BLaER1 (cell line): ENCODE results near the gene NSG1.
A peak's percentile ranks its signal among the peaks of the same experiment; 100 is the strongest.

Experiments used
- H3K27ac ChIP-seq: shearing (Covaris generic); formaldehyde crosslinking; 2 replicates; pipeline ENCODE4 v1.8.1; 2022
- H3K27me3 ChIP-seq: shearing (Covaris generic); formaldehyde crosslinking; 2 replicates; pipeline ENCODE4 v1.8.1; 2022
- H3K36me3 ChIP-seq: shearing (Covaris generic); formaldehyde crosslinking; 2 replicates; pipeline ENCODE4 v1.8.1; 2022
- H3K4me1 ChIP-seq: shearing (Covaris generic); formaldehyde crosslinking; 2 replicates; pipeline ENCODE4 v1.8.1; 2022
- H3K4me2 ChIP-seq: shearing (Covaris generic); formaldehyde crosslinking; 2 replicates; pipeline ENCODE4 v1.8.1; 2022
- H3K4me3 ChIP-seq: shearing (Covaris generic); formaldehyde crosslinking; 2 replicates; pipeline ENCODE4 v1.8.1; 2022
- H3K9ac ChIP-seq: shearing (Covaris generic); formaldehyde crosslinking; 2 replicates; pipeline ENCODE4 v1.8.1; 2022
- H3K9me3 ChIP-seq: shearing (Covaris generic); formaldehyde crosslinking; 2 replicates; pipeline ENCODE4 v1.8.1; 2022
- H4K20me1 ChIP-seq: shearing (Covaris generic); formaldehyde crosslinking; 2 replicates; pipeline ENCODE4 v1.8.1; 2022
- Cebpa-rat ChIP-seq: shearing (Covaris generic); IDR thresholded peaks from 2 replicates; pipeline ENCODE4 v1.8.1; 2022

NSG1 gene

GRCh38 chr4:4407299-4408131, 20.6 kb downstream of the NSG1 start:
- Histone ChIP-seq H3K36me3 (no peaks in the 10 kb centered on the region), H3K9ac (no peak overlapping the region), H4K20me1 (0 out of 2 replicates have a peak, but pooled peaks cover 6% of the 10 kb centered on the region), H3K9me3 (no peaks in the 10 kb centered on the region), H3K4me2 (peak overlapping the region; percentile 74), H3K27ac (no peak overlapping the region), H3K4me1 (peaks cover 38% of the 10 kb centered on the region), H3K4me3 (0 out of 2 replicates have a peak overlapping the region, but pooled peaks have one; percentile 15), H3K27me3 (peaks cover 42% of the 10 kb centered on the region)
- no peak for TF ChIP-seq Cebpa-rat

DNA sequence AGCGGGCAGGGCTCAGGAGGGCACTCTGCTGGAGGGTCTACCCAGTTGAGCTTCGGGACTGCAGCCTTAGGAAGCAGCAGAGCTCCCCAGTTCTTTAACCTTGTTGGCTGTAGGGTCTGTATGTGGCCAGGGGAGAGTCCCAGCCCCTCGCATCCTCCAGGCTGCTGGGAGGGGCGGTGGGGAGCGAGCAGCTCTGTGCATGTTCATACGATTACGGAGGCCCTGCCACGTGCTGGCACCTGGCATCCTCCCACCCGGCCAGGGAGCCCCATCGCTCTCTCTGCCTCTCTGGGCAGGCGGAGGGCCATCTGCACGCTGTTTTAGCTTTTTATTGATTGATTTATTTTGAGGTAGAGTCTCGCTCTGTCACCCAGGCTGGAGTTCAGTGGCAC, 21.2 kb downstream of the NSG1 start:
- peaks cover 38% of the 10 kb centered on the region for H3K4me1 ChIP-seq
- peaks cover 42% of the 10 kb centered on the region for H3K27me3 ChIP-seq
- no peaks in the 10 kb centered on the region for H3K9me3 ChIP-seq
- H3K9ac ChIP-seq = no peak overlapping the region
- H4K20me1 ChIP-seq = 0 out of 2 replicates have a peak, but pooled peaks cover 6% of the 10 kb centered on the region
- H3K4me2 ChIP-seq = peak overlapping the region; percentile 74
- H3K27ac ChIP-seq = no peak overlapping the region
- TF ChIP-seq Cebpa-rat = no peak
- no peak overlapping the region for H3K4me3 ChIP-seq
- H3K36me3 ChIP-seq = no peaks in the 10 kb centered on the region

GRCh38 chr4:4408576-4409335, 21.9 kb downstream of the NSG1 start:
- H3K9ac ChIP-seq = no peak overlapping the region
- peaks cover 42% of the 10 kb centered on the region for H3K27me3 ChIP-seq
- no peaks in the 10 kb centered on the region for H3K9me3 ChIP-seq
- H3K4me3 ChIP-seq = no peak overlapping the region
- no peaks in the 10 kb centered on the region for H3K36me3 ChIP-seq
- 0 out of 2 replicates have a peak, but pooled peaks cover 6% of the 10 kb centered on the region for H4K20me1 ChIP-seq
- H3K4me1 ChIP-seq = peaks cover 38% of the 10 kb centered on the region
- peak overlapping the region; percentile 74 for H3K4me2 ChIP-seq
- no peak for TF ChIP-seq Cebpa-rat
- H3K27ac ChIP-seq = no peak overlapping the region

- no peaks in the 10 kb centered on the region for H3K36me3 ChIP-seq
- peaks cover 38% of the 10 kb centered on the region for H3K4me1 ChIP-seq
- no peak overlapping the region for H3K4me2 ChIP-seq
- TF ChIP-seq Cebpa-rat = no peak
- H3K4me3 ChIP-seq = no peak overlapping the region
- no peaks in the 10 kb centered on the region for H3K9me3 ChIP-seq
- 0 out of 2 replicates have a peak, but pooled peaks cover 6% of the 10 kb centered on the region for H4K20me1 ChIP-seq
- H3K9ac ChIP-seq = no peak overlapping the region
- no peak overlapping the region for H3K27ac ChIP-seq
- peaks cover 42% of the 10 kb centered on the region for H3K27me3 ChIP-seq
These were observed 22.7 kb downstream of the NSG1 start for GRCh38 chr4:4409416-4410115.

DNA sequence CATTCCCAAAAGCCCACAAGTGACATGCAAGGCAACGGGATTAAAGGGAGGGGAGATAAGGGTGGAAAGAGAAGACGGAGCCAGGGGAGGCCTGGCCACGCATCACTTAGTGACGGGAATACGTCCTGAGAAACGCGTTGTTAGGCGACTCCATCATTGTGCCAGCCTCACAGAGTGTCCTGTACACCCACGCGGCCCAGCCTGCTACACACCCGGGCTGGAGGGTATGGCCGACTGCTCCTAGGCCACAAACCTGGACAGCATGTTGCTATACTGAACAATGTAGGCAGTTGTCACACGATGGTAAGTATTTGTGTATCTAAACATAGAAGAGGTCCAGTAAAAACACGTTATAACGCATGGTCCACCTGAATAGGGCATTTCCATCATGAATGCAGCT, 23.4 kb downstream of the NSG1 start:
- 0 out of 2 replicates have a peak, but pooled peaks cover 6% of the 10 kb centered on the region for H4K20me1 ChIP-seq
- peaks cover 38% of the 10 kb centered on the region for H3K4me1 ChIP-seq
- peaks cover 1% of the 10 kb centered on the region; the same call in 1 of the 2 replicates for H3K9me3 ChIP-seq
- TF ChIP-seq Cebpa-rat = no peak
- H3K36me3 ChIP-seq = peaks cover 3% of the 10 kb centered on the region
- H3K4me2 ChIP-seq = no peak overlapping the region
- H3K27ac ChIP-seq = no peak overlapping the region
- H3K9ac ChIP-seq = no peak overlapping the region
- H3K27me3 ChIP-seq = peaks cover 37% of the 10 kb centered on the region
- no peak overlapping the region for H3K4me3 ChIP-seq

GRCh38 chr4:4411906-4412305, 25.0 kb downstream of the NSG1 start:
- Histone ChIP-seq H4K20me1 (0 out of 2 replicates have a peak, but pooled peaks cover 6% of the 10 kb centered on the region), H3K9me3 (peaks cover 9% of the 10 kb centered on the region; the same call in 1 of the 2 replicates), H3K9ac (no peak overlapping the region), H3K36me3 (peaks cover 16% of the 10 kb centered on the region), H3K27me3 (peaks cover 21% of the 10 kb centered on the region), H3K4me2 (no peak overlapping the region), H3K4me1 (peaks cover 23% of the 10 kb centered on the region), H3K27ac (no peak overlapping the region), H3K4me3 (no peak overlapping the region)
- no peak for TF ChIP-seq Cebpa-rat

DNA sequence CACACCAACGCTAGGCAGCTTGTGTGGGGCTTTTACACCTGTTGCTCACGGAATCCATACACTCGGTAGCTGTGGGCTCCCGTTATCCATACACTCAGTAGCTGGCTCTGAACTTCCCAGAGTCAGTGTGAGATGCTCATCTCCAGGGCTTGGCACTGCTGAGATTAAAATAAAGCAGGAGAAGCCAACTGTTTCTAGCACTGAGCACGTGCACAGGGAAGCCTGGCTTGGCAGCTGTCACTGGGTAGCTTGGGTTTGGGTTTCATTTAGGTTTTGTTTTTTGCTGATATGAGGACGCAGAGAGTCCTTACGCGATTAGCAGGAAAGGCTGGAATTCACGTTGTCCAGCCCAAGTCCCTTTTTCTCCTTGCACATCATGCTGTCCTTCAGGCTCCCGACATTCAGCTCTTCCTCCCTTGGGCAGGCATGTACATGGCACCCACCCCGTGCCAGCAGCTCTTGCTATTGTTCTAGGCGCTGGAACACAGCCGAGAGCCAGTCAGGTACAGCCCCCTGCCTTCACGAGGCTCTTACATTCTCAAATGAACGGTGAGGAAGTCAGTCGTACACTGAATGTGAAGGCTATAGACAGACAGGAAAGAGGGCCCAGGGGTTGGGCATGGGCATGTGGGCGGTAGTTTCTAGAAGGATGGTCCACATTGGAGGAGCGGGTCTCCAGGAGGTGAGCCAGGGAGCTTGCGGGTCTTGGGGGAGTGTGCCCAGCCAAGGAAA, 25.9 kb downstream of the NSG1 start:
- H3K36me3 ChIP-seq = peaks cover 19% of the 10 kb centered on the region
- no peak overlapping the region for H3K4me3 ChIP-seq
- no peak overlapping the region for H3K4me2 ChIP-seq
- H3K27ac ChIP-seq = no peak overlapping the region
- H3K27me3 ChIP-seq = peaks cover 12% of the 10 kb centered on the region
- peaks cover 23% of the 10 kb centered on the region for H3K4me1 ChIP-seq
- no peak for TF ChIP-seq Cebpa-rat
- peaks cover 9% of the 10 kb centered on the region; the same call in 1 of the 2 replicates for H3K9me3 ChIP-seq
- H4K20me1 ChIP-seq = no peaks in the 10 kb centered on the region
- H3K9ac ChIP-seq = no peak overlapping the region

DNA sequence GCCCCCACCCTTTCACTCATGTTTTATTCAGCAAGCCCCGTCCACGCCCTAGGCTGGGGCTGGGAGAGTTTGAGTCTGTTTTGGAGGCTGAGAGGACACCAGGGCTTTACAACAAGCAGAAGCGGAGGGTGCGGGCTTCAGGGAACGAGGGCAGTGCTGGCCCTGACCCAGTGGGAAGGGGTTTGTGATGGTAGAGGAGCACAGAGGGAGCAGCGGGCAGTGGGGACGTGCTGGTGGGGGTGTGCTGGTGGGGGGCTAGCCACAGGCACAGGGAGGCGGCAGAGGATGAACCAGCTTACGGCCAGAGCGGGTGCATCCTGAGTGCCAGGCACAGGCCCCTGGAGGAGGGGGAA, 26.4 kb downstream of the NSG1 start:
- peaks cover 23% of the 10 kb centered on the region for H3K4me1 ChIP-seq
- no peak overlapping the region for H3K4me3 ChIP-seq
- H3K9ac ChIP-seq = no peak overlapping the region
- TF ChIP-seq Cebpa-rat = no peak
- H3K36me3 ChIP-seq = peaks cover 19% of the 10 kb centered on the region
- H3K27ac ChIP-seq = no peak overlapping the region
- H3K27me3 ChIP-seq = peaks cover 7% of the 10 kb centered on the region; the same call in 1 of the 2 replicates
- no peak overlapping the region for H3K4me2 ChIP-seq
- no peaks in the 10 kb centered on the region for H4K20me1 ChIP-seq
- H3K9me3 ChIP-seq = peaks cover 9% of the 10 kb centered on the region; the same call in 1 of the 2 replicates

DNA sequence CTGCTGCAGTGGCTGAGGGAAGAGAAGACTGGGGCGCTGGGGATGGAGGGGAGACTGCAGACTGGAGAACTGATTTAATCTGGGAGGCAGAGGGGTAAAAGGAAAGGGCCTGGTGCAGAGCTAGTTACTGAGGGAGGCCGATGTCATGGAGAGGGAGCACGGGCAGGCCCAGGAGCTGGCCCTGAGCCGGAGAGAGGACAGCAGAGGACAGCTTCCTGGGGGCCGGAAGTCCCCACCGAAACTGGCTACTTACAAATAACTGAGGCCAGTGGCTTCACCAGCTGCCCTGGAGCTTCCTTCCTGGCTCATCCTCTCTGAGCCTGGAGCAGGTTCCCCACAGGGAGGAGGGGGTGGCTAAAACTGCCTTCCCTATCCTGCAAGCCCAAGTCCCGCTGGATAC, 26.9 kb downstream of the NSG1 start:
- Histone ChIP-seq H4K20me1 (no peaks in the 10 kb centered on the region), H3K27me3 (peaks cover 2% of the 10 kb centered on the region; the same call in 1 of the 2 replicates), H3K36me3 (peaks cover 19% of the 10 kb centered on the region), H3K4me1 (peaks cover 23% of the 10 kb centered on the region), H3K9ac (no peak overlapping the region), H3K4me3 (no peak overlapping the region), H3K9me3 (peaks cover 9% of the 10 kb centered on the region; the same call in 1 of the 2 replicates), H3K4me2 (no peak overlapping the region), H3K27ac (no peak overlapping the region)
- no peak for TF ChIP-seq Cebpa-rat
